Mesenchymal stem cell (in vitro differentiated cells and primary cell): Measurements from ENCODE around the gene PXMP4.

Source experiments
- DNase-seq: peaks from one replicate; pipeline ENCODE4 v3.0.0-alpha.2; 2013
- H2AFZ ChIP-seq: one replicate; pipeline ENCODE4 v1.6.1; 2013; ENCODE audit warnings: low read depth, mild to moderate bottlenecking, control low read depth, inconsistent platforms, low read length, moderate library complexity
- H2AK5ac ChIP-seq: 2 replicates; pipeline ENCODE4 v1.6.1; 2013; ENCODE audit warnings: low read length, moderate library complexity, mild to moderate bottlenecking, inconsistent platforms; ENCODE audit not compliant: severe bottlenecking
- H2BK120ac ChIP-seq: one replicate; pipeline ENCODE4 v1.6.1; 2013; ENCODE audit warnings: low read depth, mild to moderate bottlenecking, inconsistent platforms, low read length, moderate library complexity
- H2BK12ac ChIP-seq, 2 experiments: one replicate each; pipeline ENCODE4 v1.6.1; 2013; ENCODE audit warnings: inconsistent platforms in 2 of 2, low read length in 2 of 2, mild to moderate bottlenecking in 2 of 2, moderate library complexity in 2 of 2, control low read depth in 1 of 2
- H2BK15ac ChIP-seq: one replicate; pipeline ENCODE4 v1.6.1; 2013; ENCODE audit warnings: mild to moderate bottlenecking, low read depth, inconsistent platforms; ENCODE audit not compliant: poor library complexity, severe bottlenecking
- H2BK5ac ChIP-seq: 2 replicates; pipeline ENCODE4 v1.6.1; 2013; ENCODE audit warnings: low read depth, mild to moderate bottlenecking, low read length, control low read depth, inconsistent platforms; ENCODE audit not compliant: poor library complexity, severe bottlenecking
- H3K14ac ChIP-seq, 2 experiments: one replicate each; pipeline ENCODE4 v1.6.1; 2013; ENCODE audit warnings: inconsistent platforms in 2 of 2, low read length in 2 of 2, control low read depth in 1 of 2, mild to moderate bottlenecking in 1 of 2, moderate library complexity in 1 of 2
- H3K18ac ChIP-seq, 2 experiments: one replicate each; pipeline ENCODE4 v1.6.1; 2013; ENCODE audit warnings: inconsistent platforms in 2 of 2, low read length in 2 of 2, control low read depth in 1 of 2, low read depth in 1 of 2, mild to moderate bottlenecking in 1 of 2
- H3K23ac ChIP-seq, 2 experiments: one replicate each; pipeline ENCODE4 v1.6.1; 2013; ENCODE audit warnings: inconsistent platforms in 2 of 2, low read length in 2 of 2, mild to moderate bottlenecking in 2 of 2, moderate library complexity in 2 of 2, control low read depth in 1 of 2
- H3K27ac ChIP-seq: 2 replicates; pipeline ENCODE4 v1.5.1; 2013; ENCODE audit warnings: mild to moderate bottlenecking, moderate library complexity, low read length, control low read depth, inconsistent platforms; ENCODE audit not compliant: poor library complexity, severe bottlenecking
- H3K27me3 ChIP-seq, 2 experiments: 2 replicates each; pipeline versions ENCODE4 v1.6.1 to v1.7.0; 2013; ENCODE audit warnings: low read length in 2 of 2, mild to moderate bottlenecking in 2 of 2, moderate library complexity in 2 of 2, control low read depth in 1 of 2, inconsistent platforms in 1 of 2; ENCODE audit not compliant: control insufficient read depth in 1 of 2, insufficient read depth in 1 of 2
- H3K36me3 ChIP-seq, 2 experiments: 2 replicates each; pipeline versions ENCODE4 v1.6.1 to v1.7.0; 2013; ENCODE audit warnings: low read length in 2 of 2, control low read depth in 1 of 2, inconsistent platforms in 1 of 2, low read depth in 1 of 2, mild to moderate bottlenecking in 1 of 2; ENCODE audit not compliant: insufficient read depth in 2 of 2, control insufficient read depth in 1 of 2
- H3K4ac ChIP-seq, 2 experiments: one replicate each; pipeline ENCODE4 v1.6.1; 2013; ENCODE audit warnings: inconsistent platforms in 2 of 2, low read length in 2 of 2, mild to moderate bottlenecking in 2 of 2, moderate library complexity in 2 of 2, control low read depth in 1 of 2, low read depth in 1 of 2
- H3K4me1 ChIP-seq: 2 replicates; pipeline ENCODE4 v1.6.1; 2013; ENCODE audit warnings: low read depth, low read length, control low read depth; ENCODE audit not compliant: control insufficient read depth, insufficient read depth
- H3K4me2 ChIP-seq: 2 replicates; pipeline ENCODE4 v1.6.1; 2013; ENCODE audit warnings: low read length, mild to moderate bottlenecking, inconsistent platforms; ENCODE audit not compliant: poor library complexity, severe bottlenecking
- H3K4me3 ChIP-seq, 2 experiments: 2 replicates each; pipeline versions ENCODE4 v1.5.1 to v1.7.0; 2013; ENCODE audit warnings: low read length in 2 of 2, mild to moderate bottlenecking in 2 of 2, control low read depth in 1 of 2, low read depth in 1 of 2; ENCODE audit not compliant: insufficient read depth in 1 of 2
- H3K79me1 ChIP-seq: replicated peaks from 2 replicates; pipeline ENCODE4 v1.6.1; 2013; ENCODE audit warnings: mild to moderate bottlenecking, control low read depth, low read length, inconsistent platforms; ENCODE audit not compliant: poor library complexity, severe bottlenecking
- H3K9ac ChIP-seq: 2 replicates; pipeline ENCODE4 v1.7.0; 2013; ENCODE audit warnings: mild to moderate bottlenecking, low read length, moderate library complexity
- H3K9me3 ChIP-seq: 2 replicates; pipeline ENCODE4 v1.7.0; 2013; ENCODE audit warnings: mild to moderate bottlenecking, low read length; ENCODE audit not compliant: control insufficient read depth
- H4K8ac ChIP-seq: one replicate; pipeline ENCODE4 v1.6.1; 2013; ENCODE audit warnings: inconsistent platforms, mild to moderate bottlenecking, low read length, moderate library complexity
- H4K91ac ChIP-seq: one replicate; pipeline ENCODE4 v1.6.1; 2013; ENCODE audit warnings: mild to moderate bottlenecking, low read length, inconsistent platforms
- WGBS: methylation state at CpG from one replicate; pipeline ENCODE4 v1.1.7; 2013; ENCODE audit warnings: mixed read lengths; 5-methylcytosine and 5-hydroxymethylcytosine counted together

The PXMP4 gene

GRCh38 chr20:33681728-33682353, 38.3 kb downstream of the PXMP4 start:
- DNase-seq: no peak
- H3K27ac ChIP-seq: no peak overlapping the region
- H4K91ac ChIP-seq: no peak overlapping the region
- H3K23ac ChIP-seq: no peak overlapping the region
- H2AFZ ChIP-seq: no peak overlapping the region
- H3K27me3 ChIP-seq: no peaks in the 10 kb centered on the region
- no peak overlapping the region for H2BK15ac ChIP-seq
- H3K4me1 ChIP-seq: peaks cover 23% of the 10 kb centered on the region
- H2BK120ac ChIP-seq: no peak overlapping the region
- no peak overlapping the region for H3K14ac ChIP-seq
- H2AK5ac ChIP-seq: no peak overlapping the region
- no peak overlapping the region for H4K8ac ChIP-seq
- no peak overlapping the region for H2BK5ac ChIP-seq
- no peak overlapping the region for H3K4me2 ChIP-seq
- no peak overlapping the region for H3K4me3 ChIP-seq
- H3K9ac ChIP-seq: no peak overlapping the region
- no peaks in the 10 kb centered on the region for H3K9me3 ChIP-seq
- WGBS: 89% methylated on average over 9 of the region's 9 CpGs
- H3K4ac ChIP-seq: no peak overlapping the region
- peaks cover 16% of the 10 kb centered on the region for H3K79me1 ChIP-seq
- peaks cover 3 to 5% of the 10 kb centered on the region in 2 experiments for H3K36me3 ChIP-seq
- H3K18ac ChIP-seq: no peak overlapping the region
- H2BK12ac ChIP-seq: no peak overlapping the region

GRCh38 chr20:33681288-33681687, 38.8 kb downstream of the PXMP4 start:
- Histone ChIP-seq H3K27me3 (no peaks in the 10 kb centered on the region), H2BK5ac (no peak overlapping the region), H3K27ac (no peak overlapping the region), H2BK12ac (no peak overlapping the region), H3K14ac (no peak overlapping the region), H3K79me1 (peaks cover 18% of the 10 kb centered on the region), H3K4ac (no peak overlapping the region), H2BK15ac (no peak overlapping the region), H2AK5ac (no peak overlapping the region), H3K4me1 (peaks cover 20% of the 10 kb centered on the region), H2BK120ac (no peak overlapping the region), H3K18ac (no peak overlapping the region), H3K4me2 (no peak overlapping the region), H3K9ac (no peak overlapping the region), H2AFZ (no peak overlapping the region), H3K23ac (no peak overlapping the region), H3K4me3 (no peak overlapping the region), H4K8ac (no peak overlapping the region), H3K36me3 (peaks cover 3 to 7% of the 10 kb centered on the region in 2 experiments), H4K91ac (no peak overlapping the region), H3K9me3 (no peaks in the 10 kb centered on the region)
- no peak for DNase-seq
- 93% methylated on average over 5 of the region's 5 CpGs for WGBS

- whole genome bisulfite sequencing: 93% methylated on average over 1 of the region's 2 CpGs
- no peak overlapping the region for H2BK12ac ChIP-seq
- no peak for DNase-seq
Observed at GRCh38 chr20:33680686-33681085, 39.4 kb downstream of the PXMP4 start.

GRCh38 chr20:33679758-33680485, 40.2 kb downstream of the PXMP4 start:
- Histone ChIP-seq H3K27ac (no peak overlapping the region), H3K4me3 (no peak overlapping the region), H2BK12ac (no peak overlapping the region), H4K8ac (no peak overlapping the region), H3K9me3 (no peaks in the 10 kb centered on the region), H2BK5ac (no peak overlapping the region), H3K4ac (no peak overlapping the region), H3K9ac (no peak overlapping the region), H3K4me2 (no peak overlapping the region), H4K91ac (no peak overlapping the region), H2AFZ (no peak overlapping the region), H3K18ac (no peak overlapping the region), H3K23ac (no peak overlapping the region), H2AK5ac (no peak overlapping the region), H2BK120ac (no peak overlapping the region), H3K36me3 (peaks cover 3 to 7% of the 10 kb centered on the region in 2 experiments), H3K27me3 (no peaks in the 10 kb centered on the region), H3K14ac (no peak overlapping the region), H3K4me1 (peaks cover 17% of the 10 kb centered on the region), H3K79me1 (peaks cover 18% of the 10 kb centered on the region), H2BK15ac (no peak overlapping the region)
- DNase-seq: no peak
- 96% methylated on average over 20 of the region's 20 CpGs for WGBS

More at GRCh38 chr20:33680686-33681085, 39.4 kb downstream of the PXMP4 start:
- no peak overlapping the region for H4K91ac ChIP-seq
- H3K36me3 ChIP-seq: peaks cover 3 to 7% of the 10 kb centered on the region in 2 experiments
- H3K27ac ChIP-seq: no peak overlapping the region
- no peak overlapping the region for H3K18ac ChIP-seq
- H3K23ac ChIP-seq: no peak overlapping the region
- H2AFZ ChIP-seq: no peak overlapping the region
- no peaks in the 10 kb centered on the region for H3K27me3 ChIP-seq
- H3K4me2 ChIP-seq: no peak overlapping the region
- H4K8ac ChIP-seq: no peak overlapping the region
- no peak overlapping the region for H3K4ac ChIP-seq
- H3K79me1 ChIP-seq: peaks cover 18% of the 10 kb centered on the region
- H3K14ac ChIP-seq: no peak overlapping the region
- no peak overlapping the region for H3K4me3 ChIP-seq
- no peak overlapping the region for H3K9ac ChIP-seq
- no peak overlapping the region for H2BK5ac ChIP-seq
- no peaks in the 10 kb centered on the region for H3K9me3 ChIP-seq
- H2BK15ac ChIP-seq: no peak overlapping the region
- no peak overlapping the region for H2AK5ac ChIP-seq
- H2BK120ac ChIP-seq: no peak overlapping the region
- H3K4me1 ChIP-seq: peaks cover 21% of the 10 kb centered on the region
